ENCODE data around the gene STAP1. TPM values are rescaled to one million over a fixed set of nuclear protein-coding genes. Genes with fewer than 3 reads are reported as not detected.

Gene STAP1
- total and polyA plus RNA-seq, 8 donors: 0.37 to 1.3 (median 1.1) TPM; not detected in 3

GRCh38 chr4:67603310-67604028 lies 44.9 kb downstream of the STAP1 start:
- Histone ChIP-seq H3K27ac (no peak overlapping the region), H3K4me3 (no peak overlapping the region), H3K36me3 (no peaks in the 10 kb centered on the region), H3K4me1 (no peaks in the 10 kb centered on the region), H3K9me3 (no peaks in the 10 kb centered on the region), H3K27me3 (no peaks in the 10 kb centered on the region)
- TF ChIP-seq POLR2AphosphoS5 (IDR thresholded peaks at IDR 0.05): no peak
- no peak for TF ChIP-seq CTCF (IDR thresholded peaks at IDR 0.05)
- no peak for TF ChIP-seq POLR2A (IDR thresholded peaks at IDR 0.05)
- no peak for TF ChIP-seq EP300 (IDR thresholded peaks at IDR 0.05)
- WGBS, 5 donors: 84 to 96% (median 94%) methylated on average over 2 of the region's 2 CpGs
- intact Hi-C loops (cut with DNase I; ENCODE audit: low total_unique reads): no loop called here
- DNase-seq: no peak

- intact Hi-C loops (cut with DNase I; ENCODE audit: low total_unique reads): no loop called here
- 65 to 84% (median 79%) methylated on average over 2 of the region's 2 CpGs for WGBS, 5 donors
- Histone ChIP-seq H3K27me3 (no peaks in the 10 kb centered on the region), H3K4me1 (no peaks in the 10 kb centered on the region), H3K36me3 (no peaks in the 10 kb centered on the region), H3K4me3 (no peak overlapping the region), H3K9me3 (no peaks in the 10 kb centered on the region), H3K27ac (no peak overlapping the region)
- DNase-seq: no peak
- TF ChIP-seq CTCF (IDR thresholded peaks at IDR 0.05) (no peak), POLR2AphosphoS5 (IDR thresholded peaks at IDR 0.05) (no peak), EP300 (IDR thresholded peaks at IDR 0.05) (no peak), POLR2A (IDR thresholded peaks at IDR 0.05) (no peak)
Measured at GRCh38 chr4:67604029-67604381, 45.5 kb downstream of the STAP1 start.

GRCh38 chr4:67604749-67605148 lies 46.2 kb downstream of the STAP1 start:
- no peak overlapping the region for H3K27ac ChIP-seq
- H3K36me3 ChIP-seq: no peaks in the 10 kb centered on the region
- intact Hi-C loops (cut with DNase I; ENCODE audit: low total_unique reads): no loop called here
- H3K9me3 ChIP-seq: peaks cover 0 to 4% (median under 1%) of the 10 kb centered on the region in 4 donors
- WGBS, 5 donors: 80 to 84% (median 81%) methylated on average over 3 of the region's 3 CpGs
- TF ChIP-seq POLR2AphosphoS5 (IDR thresholded peaks at IDR 0.05) (no peak), EP300 (IDR thresholded peaks at IDR 0.05) (no peak), POLR2A (IDR thresholded peaks at IDR 0.05) (no peak), CTCF (IDR thresholded peaks at IDR 0.05) (no peak)
- no peak overlapping the region for H3K4me3 ChIP-seq
- H3K4me1 ChIP-seq: no peaks in the 10 kb centered on the region
- no peak for DNase-seq
- no peaks in the 10 kb centered on the region for H3K27me3 ChIP-seq

GRCh38 chr4:67608027-67608426 lies 49.5 kb downstream of the STAP1 start:
- TF ChIP-seq POLR2A (IDR thresholded peaks at IDR 0.05) (no peak), EP300 (IDR thresholded peaks at IDR 0.05) (no peak)
- no peak for DNase-seq
- H3K27me3 ChIP-seq: no peaks in the 10 kb centered on the region

GRCh38 chr4:67614186-67614585 lies 55.7 kb downstream of the STAP1 start:
- no peak overlapping the region for H3K27ac ChIP-seq
- no peaks in the 10 kb centered on the region for H3K4me1 ChIP-seq
- DNase-seq: no peak
- no peaks in the 10 kb centered on the region for H3K27me3 ChIP-seq
- peaks cover 3 to 27% (median 26%) of the 10 kb centered on the region in 4 donors for H3K36me3 ChIP-seq
- intact Hi-C loops (cut with DNase I; ENCODE audit: low total_unique reads): no loop called here
- no peak overlapping the region for H3K4me3 ChIP-seq
- WGBS, 5 donors: 93 to 97% (median 95%) methylated on average over 4 of the region's 4 CpGs
- TF ChIP-seq POLR2A (IDR thresholded peaks at IDR 0.05) (no peak), POLR2AphosphoS5 (IDR thresholded peaks at IDR 0.05) (no peak), EP300 (IDR thresholded peaks at IDR 0.05) (no peak), CTCF (IDR thresholded peaks at IDR 0.05) (no peak)
- peaks cover 0 to 24% (median 5%) of the 10 kb centered on the region in 4 donors for H3K9me3 ChIP-seq

More at GRCh38 chr4:67608027-67608426, 49.5 kb downstream of the STAP1 start:
- 85 to 94% (median 86%) methylated on average over 4 of the region's 4 CpGs for WGBS, 5 donors
- Histone ChIP-seq H3K9me3 (peaks cover 0 to 20% (median 5%) of the 10 kb centered on the region in 4 donors), H3K27ac (no peak overlapping the region), H3K36me3 (no peaks in the 10 kb centered on the region), H3K4me1 (no peaks in the 10 kb centered on the region), H3K4me3 (no peak overlapping the region)
- intact Hi-C loops (cut with DNase I; ENCODE audit: low total_unique reads): no loop called here

All from stomach (tissue), 9 donors.